ENCODE data around the gene RBBP9.
"Not testable (repeated sequence)": the region's sequence is repeated elsewhere in the genome, so short reads cannot be mapped to it uniquely, and the experiment has no call there.

The RBBP9 gene

DNA sequence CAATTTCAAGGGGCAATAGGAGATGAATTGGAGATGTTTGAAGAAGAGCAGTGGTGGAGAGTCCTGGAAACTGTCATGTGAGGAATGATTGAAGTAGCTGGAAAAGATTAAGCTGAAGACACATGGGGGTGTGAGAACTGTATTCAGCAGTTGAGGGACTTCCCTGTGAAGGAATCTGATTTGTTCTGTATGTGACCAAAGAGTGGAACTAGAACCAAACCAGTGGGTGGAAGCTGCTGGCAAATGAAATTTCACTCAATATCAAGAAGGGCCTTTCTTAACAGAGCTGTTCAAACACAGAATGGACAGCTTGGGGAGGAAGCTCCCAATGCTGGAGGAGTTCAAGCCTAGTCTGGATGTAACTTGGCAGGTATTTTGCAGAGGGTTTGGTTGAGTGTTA is 32.0 kb upstream of the RBBP9 start:
- Histone ChIP-seq H4K20me1 (ENCODE audit: control insufficient read depth, insufficient read depth, low read depth, low read length) (no peaks in the 10 kb centered on the region), H3K27me3 (ENCODE audit: control insufficient read depth, low read length) (no peaks in the 10 kb centered on the region), H3K36me3 (ENCODE audit: control insufficient read depth, low read length) (peaks cover 93% of the 10 kb centered on the region), H3K79me2 (ENCODE audit: control insufficient read depth, low read length) (no peaks in the 10 kb centered on the region), H3K9me2 (replicated peaks; ENCODE audit: control insufficient read depth, low read length) (no peaks in the 10 kb centered on the region), H3K9me3 (ENCODE audit: control insufficient read depth, insufficient read depth, low read length) (no peaks in the 10 kb centered on the region), H3K4me1 (ENCODE audit: control insufficient read depth, low read length) (no peaks in the 10 kb centered on the region), H3F3A (ENCODE audit: control insufficient read depth, insufficient read depth) (no peaks in the 10 kb centered on the region), H3K4me2 (ENCODE audit: low read length) (no peak overlapping the region), H3K27ac (ENCODE audit: low read depth, low read length) (no peak overlapping the region), H3K4me3 (ENCODE audit: low read length) (no peak overlapping the region)
- TF ChIP-seq, protein P1, sequence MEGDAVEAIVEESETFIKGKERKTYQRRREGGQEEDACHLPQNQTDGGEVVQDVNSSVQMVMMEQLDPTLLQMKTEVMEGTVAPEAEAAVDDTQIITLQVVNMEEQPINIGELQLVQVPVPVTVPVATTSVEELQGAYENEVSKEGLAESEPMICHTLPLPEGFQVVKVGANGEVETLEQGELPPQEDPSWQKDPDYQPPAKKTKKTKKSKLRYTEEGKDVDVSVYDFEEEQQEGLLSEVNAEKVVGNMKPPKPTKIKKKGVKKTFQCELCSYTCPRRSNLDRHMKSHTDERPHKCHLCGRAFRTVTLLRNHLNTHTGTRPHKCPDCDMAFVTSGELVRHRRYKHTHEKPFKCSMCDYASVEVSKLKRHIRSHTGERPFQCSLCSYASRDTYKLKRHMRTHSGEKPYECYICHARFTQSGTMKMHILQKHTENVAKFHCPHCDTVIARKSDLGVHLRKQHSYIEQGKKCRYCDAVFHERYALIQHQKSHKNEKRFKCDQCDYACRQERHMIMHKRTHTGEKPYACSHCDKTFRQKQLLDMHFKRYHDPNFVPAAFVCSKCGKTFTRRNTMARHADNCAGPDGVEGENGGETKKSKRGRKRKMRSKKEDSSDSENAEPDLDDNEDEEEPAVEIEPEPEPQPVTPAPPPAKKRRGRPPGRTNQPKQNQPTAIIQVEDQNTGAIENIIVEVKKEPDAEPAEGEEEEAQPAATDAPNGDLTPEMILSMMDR (IDR thresholded peaks at IDR 0.05; ENCODE audit: low read depth, low read length, poor library complexity, severe bottlenecking) = no peak
- TF ChIP-seq EZH2phosphoT487 (IDR thresholded peaks at IDR 0.05; ENCODE audit: borderline replicate concordance, low read length) = no peak

DNA sequence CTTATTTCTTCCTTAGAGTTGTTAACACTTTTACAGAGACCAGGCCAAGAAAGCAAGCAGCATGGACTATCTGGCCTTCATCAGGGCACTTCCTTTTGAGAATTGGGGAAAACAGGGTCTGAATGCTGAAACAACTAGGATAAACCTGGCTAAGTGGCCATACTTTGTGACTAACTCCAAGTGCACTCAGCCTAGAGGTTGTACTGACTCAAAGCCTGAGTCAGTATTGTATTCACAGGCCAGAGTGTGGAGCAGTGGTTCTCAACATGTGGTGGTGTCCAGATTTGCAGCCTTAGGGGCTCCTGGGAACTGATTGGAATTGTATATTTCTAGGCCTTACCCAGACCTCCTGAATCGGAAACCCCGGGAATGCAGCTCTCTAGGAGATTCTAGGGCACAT is 30.8 kb upstream of the RBBP9 start:
- H3K4me3 ChIP-seq (ENCODE audit: low read length) = no peak overlapping the region
- H3K4me2 ChIP-seq (ENCODE audit: low read length) = no peak overlapping the region
- no peaks in the 10 kb centered on the region for H3K9me2 ChIP-seq (replicated peaks; ENCODE audit: control insufficient read depth, low read length)
- no peaks in the 10 kb centered on the region for H4K20me1 ChIP-seq (ENCODE audit: control insufficient read depth, insufficient read depth, low read depth, low read length)
- no peak for TF ChIP-seq EZH2phosphoT487 (IDR thresholded peaks at IDR 0.05; ENCODE audit: borderline replicate concordance, low read length)
- TF ChIP-seq, protein P1 (IDR thresholded peaks at IDR 0.05; ENCODE audit: low read depth, low read length, poor library complexity, severe bottlenecking) = no peak
- no peaks in the 10 kb centered on the region for H3F3A ChIP-seq (ENCODE audit: control insufficient read depth, insufficient read depth)
- H3K27me3 ChIP-seq (ENCODE audit: control insufficient read depth, low read length) = no peaks in the 10 kb centered on the region
- H3K4me1 ChIP-seq (ENCODE audit: control insufficient read depth, low read length) = no peaks in the 10 kb centered on the region
- peaks cover 81% of the 10 kb centered on the region for H3K36me3 ChIP-seq (ENCODE audit: control insufficient read depth, low read length)
- H3K79me2 ChIP-seq (ENCODE audit: control insufficient read depth, low read length) = no peaks in the 10 kb centered on the region
- H3K9me3 ChIP-seq (ENCODE audit: control insufficient read depth, insufficient read depth, low read length) = no peaks in the 10 kb centered on the region
- H3K27ac ChIP-seq (ENCODE audit: low read depth, low read length) = no peak overlapping the region

GRCh38 chr20:18527339-18527738 is 30.3 kb upstream of the RBBP9 start:
- no peaks in the 10 kb centered on the region for H3K27me3 ChIP-seq (ENCODE audit: control insufficient read depth, low read length)
- no peaks in the 10 kb centered on the region for H3K4me1 ChIP-seq (ENCODE audit: control insufficient read depth, low read length)
- no peaks in the 10 kb centered on the region for H3F3A ChIP-seq (ENCODE audit: control insufficient read depth, insufficient read depth)
- TF ChIP-seq, protein P1 (IDR thresholded peaks at IDR 0.05; ENCODE audit: low read depth, low read length, poor library complexity, severe bottlenecking) = no peak
- no peak for TF ChIP-seq EZH2phosphoT487 (IDR thresholded peaks at IDR 0.05; ENCODE audit: borderline replicate concordance, low read length)
- H3K27ac ChIP-seq (ENCODE audit: low read depth, low read length) = no peak overlapping the region
- no peaks in the 10 kb centered on the region for H3K9me3 ChIP-seq (ENCODE audit: control insufficient read depth, insufficient read depth, low read length)
- no peaks in the 10 kb centered on the region for H4K20me1 ChIP-seq (ENCODE audit: control insufficient read depth, insufficient read depth, low read depth, low read length)
- H3K9me2 ChIP-seq (replicated peaks; ENCODE audit: control insufficient read depth, low read length) = no peaks in the 10 kb centered on the region
- no peak overlapping the region for H3K4me2 ChIP-seq (ENCODE audit: low read length)
- no peak overlapping the region for H3K4me3 ChIP-seq (ENCODE audit: low read length)
- peaks cover 76% of the 10 kb centered on the region for H3K36me3 ChIP-seq (ENCODE audit: control insufficient read depth, low read length)
- H3K79me2 ChIP-seq (ENCODE audit: control insufficient read depth, low read length) = no peaks in the 10 kb centered on the region

- H3K4me3 ChIP-seq (ENCODE audit: low read length); H3K79me2 ChIP-seq (ENCODE audit: control insufficient read depth, low read length); H4K20me1 ChIP-seq (ENCODE audit: control insufficient read depth, insufficient read depth, low read depth, low read length); H3K9me3 ChIP-seq (ENCODE audit: control insufficient read depth, insufficient read depth, low read length); H3K27ac ChIP-seq (ENCODE audit: low read depth, low read length); H3K4me1 ChIP-seq (ENCODE audit: control insufficient read depth, low read length); H3F3A ChIP-seq (ENCODE audit: control insufficient read depth, insufficient read depth); H3K27me3 ChIP-seq (ENCODE audit: control insufficient read depth, low read length); H3K9me2 ChIP-seq (replicated peaks; ENCODE audit: control insufficient read depth, low read length); H3K4me2 ChIP-seq (ENCODE audit: low read length): not testable (repeated sequence)
- peaks cover 70% of the 10 kb centered on the region for H3K36me3 ChIP-seq (ENCODE audit: control insufficient read depth, low read length)
Measured at GRCh38 chr20:18526761-18527160, 29.7 kb upstream of the RBBP9 start.
